ENCODE data around the gene GM2A. TPM values are rescaled to one million over a fixed set of nuclear protein-coding genes. Genes with fewer than 3 reads are reported as not detected.

The GM2A gene
- total RNA-seq, 5 donors from 2014 or later (not counting 1 experiment from before 2014, with no cell fraction given), result 8.2 to 20.9 (median 11.5) TPM

DNA sequence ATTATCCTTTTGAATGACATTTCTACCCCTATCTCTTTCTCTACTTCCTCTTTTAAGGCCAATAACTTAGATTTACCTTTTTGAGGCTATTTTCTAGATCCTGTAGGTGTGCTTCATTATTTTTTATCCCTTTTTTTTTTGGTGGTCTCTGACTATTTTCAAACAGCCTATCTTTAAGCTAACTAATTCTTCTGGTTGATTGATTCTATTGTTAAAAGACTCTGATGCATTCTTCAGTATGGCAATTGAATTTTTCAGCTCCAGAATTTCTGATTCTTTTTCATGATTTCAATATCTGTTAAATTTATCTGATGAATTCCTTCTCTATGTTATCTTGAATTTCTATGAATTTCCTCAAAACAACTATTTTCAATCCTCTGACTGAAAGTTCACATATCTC is 57.9 kb downstream of the GM2A start:
- Histone ChIP-seq H3K4me1 (ENCODE audit: control insufficient read depth in 1 of 2, extremely low read depth in 1 of 2, insufficient read depth in 2 of 2, low read length in 2 of 2) (no peaks in the 10 kb centered on the region), H3K9me3 (no peaks in the 10 kb centered on the region), H3K27me3 (replicated peaks in 1 of 2; ENCODE audit: control insufficient read depth in 2 of 2, extremely low read depth in 1 of 2, insufficient read depth in 2 of 2, low read length in 1 of 2) (peaks cover 0 to 11% of the 10 kb centered on the region in 2 experiments), H3K36me3 (ENCODE audit: control insufficient read depth in 2 of 2, extremely low read depth in 1 of 2, insufficient read depth in 1 of 2, low read length in 1 of 2) (no peaks in the 10 kb centered on the region), H3K4me3 (ENCODE audit: control insufficient read depth in 1 of 2, extremely low read depth in 1 of 2, low read length in 1 of 2) (no peak overlapping the region), H3K27ac (ENCODE audit: low read length) (no peak overlapping the region)
- peaks cover 9 to 10% (median 10%) of the 10 kb centered on the region in 3 donors for H3K9me3 Mint-ChIP-seq
- CTCF ChIA-PET, result no interaction called here
- H3K4me1 Mint-ChIP-seq, result peaks cover 0 to 1% (median 0%) of the 10 kb centered on the region in 3 donors
- H3K4me3 Mint-ChIP-seq, result no peak overlapping the region
- no peak for DNase-seq
- H3K36me3 Mint-ChIP-seq, result peaks cover 4% of the 10 kb centered on the region
- no peak overlapping the region for H3K27ac Mint-ChIP-seq
- POLR2A ChIA-PET, result no interaction called here
- peaks cover 1 to 14% of the 10 kb centered on the region in 2 donors for H3K27me3 Mint-ChIP-seq
- no peak for ATAC-seq (replicated peaks in 1 of 4)

DNA sequence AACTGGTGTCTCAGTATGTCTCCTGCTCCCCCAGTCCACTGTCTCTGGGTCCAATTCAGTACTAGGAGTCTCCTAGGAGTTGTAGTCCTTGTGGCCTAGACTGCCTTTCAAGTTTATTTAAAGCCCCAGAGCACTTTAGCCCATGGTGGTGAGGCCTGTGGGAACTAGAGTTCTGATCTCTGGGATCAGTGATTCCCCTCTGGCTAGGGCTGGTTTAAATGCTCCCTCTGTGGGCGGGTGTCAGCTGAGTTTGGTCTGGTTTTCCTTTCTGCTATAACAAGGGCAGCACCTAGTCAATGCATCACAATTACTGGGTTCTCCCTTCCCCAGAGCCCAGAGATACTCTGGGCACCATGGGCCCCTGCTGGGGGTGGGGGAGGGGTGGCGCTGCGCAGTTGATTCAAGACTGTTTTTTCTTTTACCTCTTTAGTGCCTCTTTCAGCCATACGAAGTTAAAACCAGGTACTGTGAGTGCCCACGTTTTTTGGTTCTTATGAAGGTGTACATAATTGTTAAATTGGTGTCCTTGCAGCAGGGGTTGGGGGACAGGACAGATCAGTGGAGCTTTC is 59.9 kb downstream of the GM2A start:
- Histone ChIP-seq H3K36me3 (ENCODE audit: control insufficient read depth in 2 of 2, extremely low read depth in 1 of 2, insufficient read depth in 1 of 2, low read length in 1 of 2) (no peaks in the 10 kb centered on the region), H3K27ac (ENCODE audit: low read length) (no peak overlapping the region), H3K4me3 (ENCODE audit: control insufficient read depth in 1 of 2, extremely low read depth in 1 of 2, low read length in 1 of 2) (no peak overlapping the region), H3K27me3 (replicated peaks in 1 of 2; ENCODE audit: control insufficient read depth in 2 of 2, extremely low read depth in 1 of 2, insufficient read depth in 2 of 2, low read length in 1 of 2) (peaks cover 0 to 22% of the 10 kb centered on the region in 2 experiments), H3K4me1 (ENCODE audit: control insufficient read depth in 1 of 2, extremely low read depth in 1 of 2, insufficient read depth in 2 of 2, low read length in 2 of 2) (no peaks in the 10 kb centered on the region), H3K9me3 (no peaks in the 10 kb centered on the region)
- H3K4me1 Mint-ChIP-seq, result peaks cover 0 to 2% (median 0%) of the 10 kb centered on the region in 3 donors
- peaks cover 2 to 15% of the 10 kb centered on the region in 2 donors for H3K27me3 Mint-ChIP-seq
- H3K9me3 Mint-ChIP-seq, result peaks cover 9 to 10% (median 10%) of the 10 kb centered on the region in 3 donors
- POLR2A ChIA-PET, result no interaction called here
- CTCF ChIA-PET, result no interaction called here
- no peak overlapping the region for H3K27ac Mint-ChIP-seq
- ATAC-seq (replicated peaks in 1 of 4) (no peak), DNase-seq (no peak)
- H3K36me3 Mint-ChIP-seq, result peaks cover 4% of the 10 kb centered on the region
- no CpG with 5 or more reads among the region's 5 CpGs for WGBS (ENCODE audit: insufficient coverage)
- no peak overlapping the region for H3K4me3 Mint-ChIP-seq

DNA sequence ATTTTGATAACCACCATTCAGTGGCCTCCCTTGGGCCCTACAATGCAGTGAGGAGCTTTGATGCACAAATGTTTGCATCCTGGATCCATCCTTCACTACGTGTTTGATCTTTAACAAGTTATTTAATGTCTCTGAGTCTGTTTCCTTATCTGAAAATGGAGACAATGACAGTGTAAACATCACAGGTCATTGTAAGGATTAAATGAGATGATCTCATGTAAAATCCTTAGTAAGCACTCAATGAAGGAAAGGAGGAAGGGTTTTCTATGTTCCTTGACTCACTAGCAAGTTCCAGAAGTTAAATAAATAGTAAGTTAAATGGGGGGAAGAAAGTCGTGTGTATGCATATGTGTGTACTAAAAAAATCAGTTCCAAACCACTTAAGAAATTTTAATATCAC is 60.4 kb downstream of the GM2A start:
- DNase-seq (no peak), ATAC-seq (replicated peaks in 1 of 4) (no peak)
- no peak overlapping the region for H3K27ac Mint-ChIP-seq
- no CpG with 5 or more reads among the region's 2 CpGs for WGBS (ENCODE audit: insufficient coverage)
- POLR2A ChIA-PET, result no interaction called here
- Histone ChIP-seq H3K4me3 (ENCODE audit: control insufficient read depth in 1 of 2, extremely low read depth in 1 of 2, low read length in 1 of 2) (no peak overlapping the region), H3K36me3 (ENCODE audit: control insufficient read depth in 2 of 2, extremely low read depth in 1 of 2, insufficient read depth in 1 of 2, low read length in 1 of 2) (no peaks in the 10 kb centered on the region), H3K4me1 (ENCODE audit: control insufficient read depth in 1 of 2, extremely low read depth in 1 of 2, insufficient read depth in 2 of 2, low read length in 2 of 2) (no peaks in the 10 kb centered on the region), H3K27ac (ENCODE audit: low read length) (no peak overlapping the region), H3K27me3 (replicated peaks in 1 of 2; ENCODE audit: control insufficient read depth in 2 of 2, extremely low read depth in 1 of 2, insufficient read depth in 2 of 2, low read length in 1 of 2) (peaks cover 0 to 22% of the 10 kb centered on the region in 2 experiments), H3K9me3 (no peaks in the 10 kb centered on the region)
- H3K9me3 Mint-ChIP-seq, result peaks cover 9 to 10% (median 10%) of the 10 kb centered on the region in 3 donors
- peaks cover 4% of the 10 kb centered on the region for H3K36me3 Mint-ChIP-seq
- peaks cover 2 to 15% of the 10 kb centered on the region in 2 donors for H3K27me3 Mint-ChIP-seq
- peaks cover 0 to 2% (median 0%) of the 10 kb centered on the region in 3 donors for H3K4me1 Mint-ChIP-seq
- CTCF ChIA-PET, result no interaction called here
- H3K4me3 Mint-ChIP-seq, result no peak overlapping the region

DNA sequence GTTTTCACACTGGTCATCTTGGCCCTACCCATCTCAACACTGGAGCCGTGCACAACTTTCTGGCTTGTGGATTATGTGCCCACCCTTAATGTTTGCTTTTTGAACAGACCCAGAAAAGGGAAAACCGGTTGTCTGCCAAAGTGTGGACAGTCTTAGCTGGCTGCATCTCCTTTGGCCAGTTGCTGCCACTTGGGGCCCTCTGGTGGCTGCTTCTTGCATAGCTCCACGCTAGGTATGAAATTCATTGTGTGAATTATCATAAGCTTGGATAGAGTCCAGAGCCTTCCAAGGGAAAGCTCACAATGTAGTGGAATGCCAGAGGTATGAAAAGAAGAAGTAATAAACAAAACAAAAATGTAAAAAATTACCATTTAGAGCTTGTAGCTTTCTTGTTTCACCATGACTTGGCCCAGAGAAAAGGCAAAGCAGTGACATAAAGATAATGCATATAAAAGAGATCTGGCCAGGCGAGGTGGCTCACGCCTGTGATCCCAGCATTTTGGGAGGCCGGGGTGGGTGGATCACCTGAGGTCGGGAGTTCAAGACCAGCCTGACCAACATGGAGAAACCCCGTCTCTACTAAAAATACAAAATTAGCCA is 63.1 kb downstream of the GM2A start:
- 60% methylated on average over 1 of the region's 8 CpGs for WGBS (ENCODE audit: insufficient coverage)
- POLR2A ChIA-PET, result no interaction called here
- Mint-ChIP-seq H3K4me3 (no peak overlapping the region), H3K4me1 (peaks cover 0 to 2% (median 0%) of the 10 kb centered on the region in 3 donors), H3K27me3 (peaks cover 2 to 14% of the 10 kb centered on the region in 2 donors), H3K9me3 (peaks cover 2 to 4% (median 3%) of the 10 kb centered on the region in 3 donors), H3K27ac (no peak overlapping the region), H3K36me3 (peaks cover 3% of the 10 kb centered on the region)
- Histone ChIP-seq H3K27me3 (replicated peaks in 1 of 2; ENCODE audit: control insufficient read depth in 2 of 2, extremely low read depth in 1 of 2, insufficient read depth in 2 of 2, low read length in 1 of 2) (peaks cover 0 to 22% of the 10 kb centered on the region in 2 experiments), H3K9me3 (no peaks in the 10 kb centered on the region), H3K4me1 (ENCODE audit: control insufficient read depth in 1 of 2, extremely low read depth in 1 of 2, insufficient read depth in 2 of 2, low read length in 2 of 2) (no peaks in the 10 kb centered on the region), H3K36me3 (ENCODE audit: control insufficient read depth in 2 of 2, extremely low read depth in 1 of 2, insufficient read depth in 1 of 2, low read length in 1 of 2) (no peaks in the 10 kb centered on the region), H3K4me3 (ENCODE audit: control insufficient read depth in 1 of 2, extremely low read depth in 1 of 2, low read length in 1 of 2) (no peak overlapping the region), H3K27ac (ENCODE audit: low read length) (no peak overlapping the region)
- peak in 2 of 4 experiments; percentile 51 to 52 for ATAC-seq (replicated peaks in 1 of 4)
- peak in 22 of 35 experiments; percentile 5 to 56 (median 24) for DNase-seq
- CTCF ChIA-PET, result interaction anchor here in 1 of 2 donors (0.6 to 0.7 kb wide), 3 partner anchors 64 to 78 kb away, joined by 3 read pairs; partner anchors contain the start of gene GM2A

DNA sequence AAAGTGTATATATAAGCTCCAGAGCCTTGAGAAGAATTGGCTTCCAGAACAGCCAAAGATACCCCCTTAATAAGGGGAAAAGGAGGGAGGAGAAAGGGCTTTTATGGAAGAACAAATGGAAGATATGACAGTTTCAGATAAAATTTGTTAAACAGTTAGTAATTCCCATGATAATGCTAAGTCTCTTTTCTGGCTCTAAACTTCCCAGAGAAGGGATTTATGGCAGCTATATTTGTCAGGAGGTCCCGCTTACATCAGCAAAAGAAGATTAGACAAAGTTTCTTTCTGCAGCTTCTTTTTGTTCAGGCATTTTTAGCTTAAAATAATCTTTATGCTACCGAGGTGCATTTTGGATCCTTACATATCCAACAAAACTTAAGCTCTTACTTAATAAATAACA is 64.9 kb downstream of the GM2A start:
- Mint-ChIP-seq H3K27me3 (peaks cover 2 to 10% of the 10 kb centered on the region in 2 donors), H3K4me3 (no peak overlapping the region), H3K27ac (no peak overlapping the region), H3K36me3 (no peaks in the 10 kb centered on the region), H3K4me1 (peaks cover 0 to 2% (median 0%) of the 10 kb centered on the region in 3 donors), H3K9me3 (no peaks in the 10 kb centered on the region)
- H3K36me3 ChIP-seq (ENCODE audit: control insufficient read depth in 2 of 2, extremely low read depth in 1 of 2, insufficient read depth in 1 of 2, low read length in 1 of 2), result no peaks in the 10 kb centered on the region
- WGBS (ENCODE audit: insufficient coverage), result 100% methylated on average over 1 of the region's 2 CpGs
- H3K27me3 ChIP-seq (replicated peaks in 1 of 2; ENCODE audit: control insufficient read depth in 2 of 2, extremely low read depth in 1 of 2, insufficient read depth in 2 of 2, low read length in 1 of 2), result peaks cover 0 to 13% of the 10 kb centered on the region in 2 experiments
- no peaks in the 10 kb centered on the region for H3K9me3 ChIP-seq
- ATAC-seq (replicated peaks in 1 of 4) (no peak), DNase-seq (no peak)
- no peaks in the 10 kb centered on the region for H3K4me1 ChIP-seq (ENCODE audit: control insufficient read depth in 1 of 2, extremely low read depth in 1 of 2, insufficient read depth in 2 of 2, low read length in 2 of 2)
- no peak overlapping the region for H3K27ac ChIP-seq (ENCODE audit: low read length)
- ChIA-PET CTCF (interaction anchor here in 1 of 2 donors (0.7 to 1.0 kb wide), 2 partner anchors 31 to 334 kb away, joined by 3 to 4 read pairs; no protein-coding TSS in a partner anchor), POLR2A (no interaction called here)
- H3K4me3 ChIP-seq (ENCODE audit: control insufficient read depth in 1 of 2, extremely low read depth in 1 of 2, low read length in 1 of 2), result no peak overlapping the region

DNA sequence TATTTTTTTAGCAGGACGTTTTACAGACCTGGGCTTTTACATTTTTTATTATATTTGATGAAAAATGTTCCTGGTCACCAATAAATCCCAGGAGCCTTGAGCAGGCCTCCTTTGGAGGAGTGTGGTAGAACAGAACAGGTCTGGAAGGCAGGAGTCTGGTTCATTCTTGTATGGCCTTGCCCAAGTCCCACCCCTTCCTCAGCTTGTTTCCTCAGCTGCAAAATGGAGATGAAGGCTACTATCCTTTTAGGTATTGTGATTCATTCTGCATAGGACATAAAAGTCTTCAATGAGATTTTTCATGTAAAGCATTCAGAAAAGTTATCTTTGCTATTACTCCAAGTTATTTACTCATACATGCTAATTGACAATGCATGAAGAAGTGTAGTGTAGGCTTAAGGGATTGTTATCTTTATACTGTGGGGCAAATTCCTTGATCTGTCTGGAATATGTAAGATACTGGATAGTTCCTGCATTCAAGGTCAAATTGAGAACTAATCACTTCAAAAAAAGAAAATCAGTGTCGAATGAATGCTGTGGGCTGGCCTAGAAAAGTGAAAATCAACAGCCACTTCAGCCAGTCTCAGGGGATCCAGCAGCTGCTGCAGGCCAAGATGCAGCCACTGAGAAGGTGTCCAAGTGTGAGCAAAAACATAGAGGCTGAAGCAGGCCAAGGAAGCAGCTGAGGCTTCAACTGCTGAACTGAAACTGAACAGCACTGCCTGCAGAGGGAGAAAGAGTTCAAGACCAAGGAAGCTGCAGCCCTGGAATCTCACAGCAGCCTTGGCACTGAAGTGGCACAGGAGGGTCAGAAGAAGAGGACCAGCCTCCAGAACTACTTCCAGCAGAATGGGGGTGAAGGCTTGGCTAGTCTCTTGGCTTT is 66.1 kb downstream of the GM2A start:
- POLR2A ChIA-PET, result interaction anchor here in 1 of 2 donors (0.6 kb wide), 1 partner anchor 127 kb away, joined by 12 read pairs; no protein-coding TSS in a partner anchor
- ATAC-seq (replicated peaks in 1 of 4) (no peak), DNase-seq (peak in 1 of 35 experiments; percentile 9)
- Mint-ChIP-seq H3K4me1 (peaks cover 0 to 2% (median 0%) of the 10 kb centered on the region in 3 donors), H3K27me3 (peaks cover 2 to 7% of the 10 kb centered on the region in 2 donors), H3K4me3 (no peak overlapping the region), H3K9me3 (no peaks in the 10 kb centered on the region), H3K27ac (no peak overlapping the region), H3K36me3 (no peaks in the 10 kb centered on the region)
- Histone ChIP-seq H3K27ac (ENCODE audit: low read length) (no peak overlapping the region), H3K36me3 (ENCODE audit: control insufficient read depth in 2 of 2, extremely low read depth in 1 of 2, insufficient read depth in 1 of 2, low read length in 1 of 2) (no peaks in the 10 kb centered on the region), H3K9me3 (no peaks in the 10 kb centered on the region), H3K4me3 (ENCODE audit: control insufficient read depth in 1 of 2, extremely low read depth in 1 of 2, low read length in 1 of 2) (no peak overlapping the region), H3K27me3 (replicated peaks in 1 of 2; ENCODE audit: control insufficient read depth in 2 of 2, extremely low read depth in 1 of 2, insufficient read depth in 2 of 2, low read length in 1 of 2) (peaks cover 0 to 13% of the 10 kb centered on the region in 2 experiments), H3K4me1 (ENCODE audit: control insufficient read depth in 1 of 2, extremely low read depth in 1 of 2, insufficient read depth in 2 of 2, low read length in 2 of 2) (no peaks in the 10 kb centered on the region)
- WGBS (ENCODE audit: insufficient coverage), result 89% methylated on average over 1 of the region's 2 CpGs
- CTCF ChIA-PET, result no interaction called here

Data from T-cell (primary cell).